Measurements from ENCODE around the gene CDK6.
"Not testable (repeated sequence)": the region's sequence is repeated elsewhere in the genome, so short reads cannot be mapped to it uniquely, and the experiment has no call there.

CDK6 gene

DNA sequence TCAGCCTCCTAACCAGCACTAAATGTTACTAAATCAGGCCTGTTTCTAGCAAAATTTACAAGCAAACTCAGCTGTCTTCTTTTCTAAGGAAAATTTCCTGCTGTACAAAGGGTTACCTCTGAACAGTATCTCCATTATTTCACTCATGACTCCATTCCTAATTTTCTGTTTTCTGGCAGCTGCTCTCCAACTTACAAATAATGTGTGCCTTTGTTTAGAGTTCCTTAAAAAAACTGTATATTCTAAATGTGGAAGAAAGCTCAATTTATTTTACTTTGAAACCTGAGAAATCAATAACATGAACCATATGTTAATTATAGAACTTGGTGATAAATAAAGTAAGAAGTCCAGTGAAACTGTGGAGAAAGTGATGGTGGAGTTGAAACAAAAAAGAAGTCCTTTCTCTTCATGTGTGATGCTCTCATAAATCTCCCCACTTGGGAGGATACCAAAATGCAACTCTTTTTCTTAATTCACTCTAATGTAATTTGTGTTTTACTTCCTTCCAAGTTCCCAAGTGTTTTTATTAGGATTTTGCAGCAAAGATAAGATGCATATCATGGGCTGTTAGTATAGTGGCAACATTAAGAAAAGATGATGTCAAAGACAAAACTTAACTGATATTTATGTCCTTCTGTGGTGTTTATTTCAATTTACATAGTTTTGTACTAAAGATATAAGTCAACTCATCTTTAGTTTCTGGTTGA, 74.8 kb downstream of the CDK6 start:
- no peak for DNase-seq (ENCODE audit: low read depth)

DNA sequence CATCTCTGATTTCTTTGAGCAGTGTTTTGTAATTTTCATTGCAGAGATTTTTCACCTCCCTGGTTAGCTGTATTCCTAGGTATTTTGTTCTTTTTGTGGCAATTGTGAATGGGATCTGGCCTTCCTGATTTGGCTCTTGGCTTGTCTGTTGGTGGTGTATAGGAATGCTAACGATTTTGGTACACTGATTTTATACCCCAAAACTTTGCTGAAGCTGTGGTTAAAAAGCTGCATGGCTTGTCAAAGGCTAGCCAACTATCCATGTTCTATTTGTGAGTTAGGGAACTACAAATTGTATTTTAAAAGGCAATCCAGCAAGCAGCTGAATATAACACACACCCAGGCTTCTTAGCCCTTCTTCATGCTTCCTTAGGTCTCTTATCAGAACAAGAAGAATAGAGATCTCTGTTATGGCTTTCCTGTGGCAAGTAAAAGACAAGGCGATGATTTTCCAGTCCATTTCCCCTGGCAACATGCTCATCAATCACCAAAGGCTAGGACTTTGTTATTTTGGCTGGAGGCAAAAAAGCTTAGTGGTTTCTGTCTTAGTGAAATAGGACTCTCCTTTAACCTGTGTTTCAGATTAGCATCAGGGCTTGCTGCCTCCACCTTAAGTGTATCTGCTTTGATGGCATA, 77.5 kb downstream of the CDK6 start:
- no peak for DNase-seq (ENCODE audit: low read depth)

DNA sequence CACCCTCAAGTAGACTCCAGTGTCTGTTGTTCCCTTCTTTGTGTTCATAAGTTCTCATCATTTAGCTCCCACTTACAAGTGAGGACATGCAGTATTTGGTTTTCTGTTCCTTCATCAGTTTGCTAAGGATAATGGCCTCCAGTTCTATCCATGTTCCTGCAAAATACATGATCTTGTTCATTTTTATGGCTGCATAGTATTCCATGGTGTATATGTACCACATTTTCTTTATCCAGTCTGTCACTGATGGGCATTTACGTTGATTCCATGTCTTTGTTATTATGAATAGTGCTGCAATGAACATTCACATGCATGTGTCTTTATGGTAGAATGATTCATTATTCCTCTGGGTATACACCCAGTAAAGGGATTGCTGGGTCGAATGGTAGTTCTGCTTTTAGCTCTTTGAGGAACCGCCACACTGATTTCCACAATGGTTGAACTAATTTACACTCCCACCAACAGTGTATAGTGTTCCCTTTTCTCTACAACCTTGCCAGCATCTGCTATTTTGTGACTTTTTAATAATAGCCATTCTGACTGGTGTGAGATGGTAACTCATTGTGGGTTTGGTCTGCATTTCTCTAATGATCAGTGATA, 79.0 kb downstream of the CDK6 start:
- DNase-seq (ENCODE audit: low read depth), result not testable (repeated sequence)

DNA sequence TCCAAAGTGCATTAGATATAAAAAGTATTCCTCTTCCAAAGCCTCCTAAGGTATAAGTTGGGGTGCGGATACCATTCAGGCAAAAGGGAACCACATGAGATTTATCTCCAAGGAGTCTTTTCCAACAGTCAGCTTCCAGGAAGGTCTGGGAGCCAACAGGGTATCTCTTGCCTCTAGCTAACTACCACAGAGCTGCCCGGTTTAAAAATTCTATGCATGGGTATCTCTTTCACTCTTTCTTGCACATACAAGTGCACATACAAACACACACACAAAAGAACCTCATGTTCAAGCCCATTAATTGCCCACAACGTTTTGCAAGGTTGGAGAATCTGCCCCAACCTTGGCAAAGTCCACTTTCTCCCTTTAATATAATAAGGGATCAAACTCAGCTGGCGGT, 80.7 kb downstream of the CDK6 start:
- DNase-seq (ENCODE audit: low read depth), result no peak

DNA sequence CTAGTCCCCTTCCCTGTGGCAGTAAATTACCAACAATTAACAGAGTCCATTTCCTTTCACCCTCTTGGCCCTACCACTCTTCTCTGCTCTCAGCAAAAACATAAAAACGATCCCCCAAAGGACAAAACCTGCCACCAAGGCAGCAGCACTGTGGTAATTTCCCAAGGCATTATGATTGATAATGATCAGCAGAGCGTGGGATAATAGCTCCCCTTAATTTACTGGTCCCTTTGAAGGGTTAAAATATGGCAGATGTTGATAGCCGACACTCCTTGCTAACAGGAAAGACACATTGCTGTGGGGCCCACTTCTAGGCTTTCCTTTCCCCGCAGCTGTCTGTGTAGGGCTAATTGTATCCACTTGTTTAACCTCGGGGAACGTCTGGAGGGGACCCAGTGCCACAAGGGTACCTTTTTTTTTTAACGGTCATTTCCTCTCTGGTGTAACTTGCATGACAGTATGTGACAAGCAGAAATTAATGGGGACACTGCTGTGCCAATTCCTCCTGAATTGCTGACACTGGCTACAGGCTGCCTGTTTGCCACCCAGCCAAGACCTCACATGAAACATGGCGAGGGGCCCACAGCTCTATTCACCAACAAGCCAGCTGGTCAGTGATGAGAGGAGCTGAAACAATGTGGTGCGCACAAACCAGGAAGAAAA, 81.3 kb downstream of the CDK6 start:
- no peak for DNase-seq (ENCODE audit: low read depth)

DNA sequence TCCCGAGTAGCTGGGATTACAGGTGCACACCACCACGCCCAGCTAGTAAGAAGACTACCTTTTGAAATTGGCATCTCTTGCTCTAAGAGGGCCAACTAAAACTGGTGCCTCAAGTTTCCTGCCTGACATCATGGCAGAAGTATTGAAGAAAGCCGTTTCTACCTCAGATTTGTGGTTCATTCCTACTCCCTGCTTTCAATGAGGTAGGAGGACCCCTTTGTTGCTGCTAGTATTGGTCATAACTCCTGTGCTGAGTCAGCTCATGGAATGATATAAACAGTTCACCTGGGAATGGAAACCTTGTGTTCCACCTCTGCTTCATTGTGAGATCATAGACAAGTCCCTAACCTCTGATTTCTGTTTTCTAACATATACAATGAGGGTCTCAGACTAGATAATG, 82.8 kb downstream of the CDK6 start:
- no peak for DNase-seq (ENCODE audit: low read depth)

DNA sequence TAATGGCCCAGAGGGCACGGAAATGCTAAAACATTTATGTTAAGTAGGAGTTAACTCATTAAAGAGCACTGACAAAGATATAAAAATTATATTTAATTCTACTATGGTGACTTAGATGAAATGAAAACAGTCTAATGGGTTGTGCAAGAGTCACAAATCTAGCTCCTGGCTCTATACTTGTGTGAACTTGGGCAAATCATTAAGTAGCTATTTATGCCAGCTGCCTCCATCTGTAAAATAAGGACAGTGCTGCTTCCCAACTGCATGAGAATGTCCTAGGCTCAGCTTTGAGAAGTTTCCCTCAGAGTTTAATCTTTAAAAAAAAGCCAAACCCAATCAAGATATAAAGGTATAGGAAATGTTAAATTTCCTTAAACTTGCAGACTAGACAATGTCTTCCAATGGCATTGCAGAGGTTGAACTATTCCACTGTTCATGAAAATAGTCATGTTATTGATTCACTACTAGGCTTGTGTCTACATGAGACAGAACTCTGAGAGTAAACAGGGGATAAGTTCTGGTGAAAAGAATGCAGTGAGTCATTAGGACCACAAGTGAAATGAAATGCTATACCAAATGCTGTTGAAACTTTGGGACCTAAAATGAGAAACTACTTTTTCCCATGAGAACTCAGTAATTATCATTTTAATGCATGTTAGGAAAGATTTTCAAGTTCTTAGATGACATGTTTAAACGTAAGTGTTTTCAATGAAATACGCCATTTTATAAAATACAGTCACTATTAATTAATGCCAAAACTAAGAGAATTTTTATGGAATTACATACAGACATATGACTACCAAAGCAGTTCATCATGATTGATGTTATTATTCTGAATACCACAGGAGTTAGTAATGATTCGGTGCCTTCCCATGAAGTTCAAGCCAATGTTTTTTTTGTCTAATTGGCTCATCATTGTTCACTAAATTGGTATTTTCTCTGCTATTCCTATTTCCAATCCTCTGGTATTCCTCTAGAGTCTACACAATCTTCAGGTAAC, 84.2 kb downstream of the CDK6 start:
- DNase-seq (ENCODE audit: low read depth), result peak; percentile 95

DNA sequence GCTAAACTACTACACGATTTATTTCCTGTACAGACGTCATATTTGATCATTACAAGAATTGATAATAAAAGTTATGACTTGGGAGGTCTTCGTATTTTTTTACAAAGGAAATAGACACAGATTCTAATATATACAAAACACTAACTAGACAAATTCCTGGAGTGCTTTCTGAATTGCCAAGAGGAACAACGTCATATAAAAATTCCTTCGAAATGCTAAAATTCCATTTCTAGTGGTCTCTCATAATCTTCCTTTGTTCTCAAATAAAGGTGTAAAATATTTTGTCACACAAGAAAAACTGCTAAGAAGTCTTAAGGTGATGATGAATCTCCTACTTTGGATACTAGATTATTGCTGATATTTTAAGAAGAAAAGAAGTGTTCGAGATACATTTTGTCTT, 85.4 kb downstream of the CDK6 start:
- no peak for DNase-seq (ENCODE audit: low read depth)

DNA sequence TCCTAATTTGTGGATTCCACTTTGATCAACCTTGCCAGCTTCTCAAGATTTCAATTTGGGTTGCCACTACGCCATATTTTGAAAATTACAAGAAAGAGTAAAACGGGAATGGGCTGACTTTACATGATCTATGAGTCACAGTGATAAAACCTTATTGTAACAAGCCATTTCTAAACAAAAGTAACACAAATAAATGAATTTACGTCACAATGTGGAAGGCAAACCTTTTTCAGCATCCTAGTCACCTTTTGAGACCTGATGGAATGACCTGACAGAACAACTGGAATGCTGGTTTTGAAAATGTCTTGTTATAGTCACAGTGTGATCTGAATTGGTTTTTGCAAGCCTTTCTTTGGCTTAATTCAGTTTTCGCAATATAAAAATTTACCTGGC, 85.9 kb downstream of the CDK6 start:
- DNase-seq (ENCODE audit: low read depth), result no peak

DNA sequence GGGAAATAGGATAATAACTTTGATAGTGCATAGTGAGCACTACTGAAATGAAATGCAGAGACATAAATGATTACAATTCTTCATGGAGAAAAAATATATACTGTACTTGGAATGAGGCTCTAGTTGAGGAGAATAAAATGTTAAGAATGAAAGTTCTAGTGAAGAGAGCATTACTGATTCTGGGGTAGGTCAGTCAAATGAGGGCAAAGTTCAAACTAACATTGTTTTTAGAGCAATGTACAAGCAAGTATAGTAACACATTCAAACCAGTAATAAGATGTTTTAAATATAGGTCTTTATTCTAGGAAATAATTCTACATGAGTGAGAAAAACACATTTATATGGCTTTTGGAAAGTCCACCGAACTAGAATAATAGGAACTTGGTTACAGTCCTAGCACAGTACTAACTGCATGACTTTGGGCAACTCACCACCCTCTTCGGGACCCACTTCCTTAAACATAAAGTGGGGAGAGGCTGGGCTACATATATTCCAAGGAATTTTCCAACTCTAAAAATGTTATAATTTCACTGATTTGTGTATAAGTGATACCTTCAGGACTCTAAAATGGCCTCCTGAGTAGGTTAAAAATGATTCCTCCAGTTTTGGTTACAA, 86.4 kb downstream of the CDK6 start:
- no peak for DNase-seq (ENCODE audit: low read depth)

DNA sequence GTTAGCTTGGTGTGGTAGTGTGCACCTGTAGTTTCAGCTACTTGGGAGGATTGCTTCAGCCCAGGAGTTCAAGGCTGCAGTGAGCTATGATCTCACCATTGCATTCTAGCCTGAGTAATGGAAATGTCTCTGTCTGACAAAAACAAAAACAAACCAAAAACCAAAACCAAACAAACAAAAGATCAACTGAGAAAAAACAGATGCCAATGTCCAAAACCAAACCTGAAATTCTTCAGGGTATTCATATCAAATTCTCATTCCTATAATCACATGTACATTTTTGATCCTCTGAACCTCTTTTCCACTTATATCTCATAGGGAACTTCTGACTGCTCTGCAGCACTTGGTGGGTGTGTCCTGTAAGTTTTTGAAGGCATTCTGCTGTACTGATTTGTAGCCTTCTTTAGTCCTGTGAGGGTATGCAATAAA, 87.0 kb downstream of the CDK6 start:
- DNase-seq (ENCODE audit: low read depth), result no peak

DNA sequence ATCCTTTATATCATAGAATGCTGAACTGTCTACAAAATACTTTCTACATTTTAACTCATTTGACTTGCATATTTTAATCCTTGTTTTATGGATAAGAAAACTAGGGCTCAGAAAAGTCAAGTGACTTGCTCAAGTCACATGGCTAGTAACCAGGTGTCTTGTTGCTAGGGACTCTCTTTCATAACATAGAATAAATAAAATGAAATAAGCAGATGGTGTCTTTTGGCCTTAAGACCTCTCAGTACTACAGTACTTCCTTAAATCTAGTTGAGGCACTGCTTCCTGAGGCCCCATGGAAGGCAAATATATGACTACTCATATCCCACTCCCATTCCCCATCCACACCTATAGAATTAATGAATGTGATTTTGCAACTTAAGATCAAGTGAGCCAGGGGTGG, 87.9 kb downstream of the CDK6 start:
- DNase-seq (ENCODE audit: low read depth), result no peak

DNA sequence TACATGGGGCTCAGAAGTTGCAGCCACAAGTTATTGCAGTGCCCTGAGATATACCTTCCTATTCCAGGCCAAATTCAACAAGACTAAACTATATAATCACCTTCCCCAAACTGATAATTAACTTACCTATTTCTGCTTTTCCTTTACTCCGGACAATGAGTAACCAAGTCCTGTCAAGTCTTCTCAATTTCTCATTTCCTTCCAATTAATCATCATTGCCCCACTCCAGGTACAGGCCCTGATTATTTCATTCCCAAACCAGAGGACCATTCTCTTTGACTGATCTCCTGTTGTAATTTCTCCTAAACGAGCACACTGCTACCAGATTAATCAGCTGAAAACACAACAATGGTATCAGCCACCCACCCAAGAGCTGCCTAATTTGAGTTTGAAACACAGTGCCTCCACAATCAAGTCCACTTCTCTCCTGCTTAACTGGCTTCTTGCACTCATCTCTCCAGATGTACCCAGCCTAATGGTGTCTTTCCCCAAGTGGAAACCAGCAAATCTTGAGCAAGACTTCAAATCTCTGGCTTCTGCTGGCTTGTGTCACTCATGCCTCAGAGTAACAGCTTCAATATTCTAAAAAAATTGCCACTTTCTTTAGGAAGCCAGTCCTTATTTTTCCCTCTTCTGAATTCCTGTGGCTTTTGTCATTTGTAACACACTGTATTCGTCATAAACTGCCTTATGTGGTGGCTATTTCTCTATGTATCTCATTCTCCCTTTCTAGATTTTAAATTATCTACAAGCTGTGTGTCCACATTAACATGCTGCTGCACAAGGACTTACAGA, 89.1 kb downstream of the CDK6 start:
- DNase-seq (ENCODE audit: low read depth), result no peak

DNA sequence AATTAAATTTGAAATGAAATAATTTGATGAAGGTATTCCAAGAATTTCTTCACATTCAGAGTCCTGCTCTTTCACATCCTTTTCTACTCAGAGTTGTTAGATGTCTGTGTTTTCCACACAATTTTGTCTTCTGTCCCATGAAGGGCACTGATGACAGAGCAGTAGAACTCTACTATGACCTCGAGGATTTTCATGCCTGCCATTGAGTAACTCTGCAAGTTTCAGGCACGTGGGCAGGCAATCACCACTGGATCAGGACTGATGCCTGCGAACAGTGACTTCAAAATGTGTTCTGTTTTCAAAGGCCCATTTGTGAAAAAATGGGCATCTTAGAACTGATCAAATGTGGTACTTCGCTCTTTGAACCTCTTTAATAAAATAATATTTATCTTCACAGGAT, 91.1 kb downstream of the CDK6 start:
- no peak for DNase-seq (ENCODE audit: low read depth)

DNA sequence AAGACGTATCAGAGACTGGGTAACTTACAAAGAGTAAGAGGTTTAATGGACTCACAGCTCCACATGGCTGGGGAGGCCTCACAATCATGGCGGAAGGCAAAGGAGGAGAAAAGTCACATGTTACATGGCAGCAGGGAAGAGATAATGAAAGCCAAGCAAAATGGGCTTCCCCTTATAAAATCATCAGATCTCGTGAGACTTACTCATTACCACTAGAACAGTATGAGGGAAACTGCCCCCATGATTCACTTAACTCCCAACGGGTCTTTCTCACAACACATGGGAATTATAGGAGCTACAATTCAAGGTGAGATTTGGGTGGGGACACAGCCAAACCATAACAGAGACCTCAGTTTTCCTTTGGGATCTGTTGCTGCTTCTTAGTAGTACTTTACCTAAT, 92.2 kb downstream of the CDK6 start:
- not testable (repeated sequence) for DNase-seq (ENCODE audit: low read depth)

DNA sequence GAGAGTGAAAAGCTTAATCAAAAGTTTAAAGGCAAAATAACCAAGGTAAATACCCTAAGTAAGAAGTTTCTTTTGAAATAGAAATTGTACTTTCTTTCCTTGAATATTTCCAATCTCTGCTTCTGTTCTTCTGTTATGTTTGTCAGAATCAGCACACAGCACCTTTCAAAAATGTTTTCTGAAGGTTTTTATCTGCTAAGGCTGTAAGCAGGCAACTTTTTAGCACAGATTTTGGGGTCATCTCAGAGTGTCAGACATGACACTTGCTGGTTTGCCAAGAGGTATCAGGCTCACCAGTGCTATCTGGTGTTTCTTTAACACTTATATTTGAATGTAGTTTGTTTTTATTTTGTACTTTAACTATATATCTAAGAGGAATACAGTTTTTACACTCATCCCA, 94.2 kb downstream of the CDK6 start:
- DNase-seq (ENCODE audit: low read depth), result no peak

DNA sequence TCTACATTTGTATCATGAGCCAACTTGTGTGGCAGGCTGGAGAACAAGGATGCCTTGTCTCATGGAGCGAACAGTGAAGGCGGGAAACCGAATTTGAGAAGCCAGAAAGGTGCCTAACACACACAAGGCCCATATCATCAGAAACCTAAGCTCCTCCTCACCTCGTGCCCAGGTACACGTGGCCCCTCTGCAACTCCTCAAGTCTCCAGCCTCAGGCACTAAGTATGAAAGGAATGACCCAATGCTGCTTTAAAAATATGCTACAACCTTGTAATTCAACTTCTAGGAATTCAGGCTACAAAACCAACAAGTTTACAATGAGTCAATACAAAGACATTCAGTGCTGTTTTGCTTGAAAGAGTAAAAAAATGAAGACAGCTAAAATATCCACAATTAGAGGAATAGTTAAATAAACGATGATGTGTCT, 95.7 kb downstream of the CDK6 start:
- DNase-seq (ENCODE audit: low read depth), result peak; percentile 77

DNA sequence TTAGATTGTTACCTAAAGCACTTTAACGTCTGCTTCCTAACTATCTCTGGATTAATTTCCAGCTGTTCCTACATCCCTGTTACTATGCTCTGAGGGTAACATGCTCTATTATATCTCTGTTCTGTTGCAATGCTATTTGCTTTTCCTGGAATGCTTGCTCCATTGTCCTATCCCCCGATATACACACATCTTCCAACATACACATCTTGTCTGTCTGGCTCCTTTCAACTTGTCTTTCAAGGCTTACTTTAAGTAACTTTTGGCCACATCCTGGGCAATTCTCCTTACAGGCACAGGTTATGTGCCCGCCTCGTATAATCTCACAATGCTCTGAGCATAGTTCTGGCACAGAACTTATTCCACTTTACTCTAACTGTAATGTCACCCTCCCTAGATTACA, 96.2 kb downstream of the CDK6 start:
- no peak for DNase-seq (ENCODE audit: low read depth)

DNA sequence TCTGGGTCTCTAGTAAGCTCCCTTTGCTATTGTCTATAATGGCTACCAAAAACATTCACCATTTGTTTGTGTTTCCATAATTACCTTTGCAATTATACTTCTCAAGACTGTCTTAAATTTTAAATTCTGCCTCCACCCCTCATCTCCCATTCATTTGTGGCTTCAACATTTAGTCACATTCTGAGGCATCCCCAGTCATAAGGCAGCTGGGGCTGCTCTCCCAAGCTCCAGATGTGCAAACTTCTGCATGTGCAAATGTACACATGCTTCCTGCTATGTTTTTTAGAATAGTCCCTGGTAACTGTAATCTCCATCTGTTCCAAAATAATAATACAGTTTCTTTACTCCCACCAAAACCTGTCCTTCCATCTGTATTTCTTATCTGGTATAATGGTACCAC, 97.3 kb downstream of the CDK6 start:
- DNase-seq (ENCODE audit: low read depth), result no peak

DNA sequence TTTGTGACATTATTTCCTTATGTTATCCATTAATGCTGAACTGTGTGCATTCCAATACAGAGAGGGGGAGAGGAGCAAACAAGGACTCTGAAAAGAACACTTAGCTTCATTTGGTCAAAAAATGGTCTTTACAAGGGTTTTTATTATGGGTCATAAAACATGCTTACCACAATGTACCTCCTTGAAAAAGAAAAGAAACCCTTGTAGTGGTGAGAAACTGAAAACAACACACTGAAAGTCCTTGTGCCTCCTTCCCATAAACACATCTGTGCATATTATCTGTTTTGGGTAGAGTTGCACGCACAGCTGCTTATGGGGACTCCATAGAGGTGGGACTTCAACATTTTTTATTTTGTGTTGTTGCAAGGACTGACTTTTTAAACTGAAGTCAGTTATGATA, 98.7 kb downstream of the CDK6 start:
- no peak for DNase-seq (ENCODE audit: low read depth)

DNA sequence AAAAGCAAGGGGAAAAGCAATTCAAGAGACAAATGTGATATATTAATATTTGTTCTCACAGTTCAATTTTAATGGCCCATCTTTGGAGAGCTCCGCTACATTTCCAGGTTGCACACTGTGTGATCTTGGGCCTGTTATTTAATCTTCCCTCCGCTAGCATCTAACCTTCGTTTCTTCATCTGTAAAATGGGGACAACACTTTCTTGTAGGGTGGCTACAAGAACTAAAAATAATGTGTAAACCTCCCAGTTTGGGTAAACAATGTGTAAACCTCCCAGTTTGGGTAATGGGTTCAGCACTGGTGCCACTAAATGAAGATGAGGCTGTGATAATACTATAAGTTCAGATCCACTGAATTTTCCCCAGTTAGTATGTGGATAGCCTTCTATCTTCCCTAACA, 99.5 kb downstream of the CDK6 start:
- DNase-seq (ENCODE audit: low read depth), result no peak
